ENCODE measurements around the gene PRRT3. TPM values are rescaled to one million over a fixed set of nuclear protein-coding genes. Genes with fewer than 3 reads are reported as not detected.

The PRRT3 gene
- 2.5 and 2.6 TPM in 2 replicates for total RNA-seq

DNA sequence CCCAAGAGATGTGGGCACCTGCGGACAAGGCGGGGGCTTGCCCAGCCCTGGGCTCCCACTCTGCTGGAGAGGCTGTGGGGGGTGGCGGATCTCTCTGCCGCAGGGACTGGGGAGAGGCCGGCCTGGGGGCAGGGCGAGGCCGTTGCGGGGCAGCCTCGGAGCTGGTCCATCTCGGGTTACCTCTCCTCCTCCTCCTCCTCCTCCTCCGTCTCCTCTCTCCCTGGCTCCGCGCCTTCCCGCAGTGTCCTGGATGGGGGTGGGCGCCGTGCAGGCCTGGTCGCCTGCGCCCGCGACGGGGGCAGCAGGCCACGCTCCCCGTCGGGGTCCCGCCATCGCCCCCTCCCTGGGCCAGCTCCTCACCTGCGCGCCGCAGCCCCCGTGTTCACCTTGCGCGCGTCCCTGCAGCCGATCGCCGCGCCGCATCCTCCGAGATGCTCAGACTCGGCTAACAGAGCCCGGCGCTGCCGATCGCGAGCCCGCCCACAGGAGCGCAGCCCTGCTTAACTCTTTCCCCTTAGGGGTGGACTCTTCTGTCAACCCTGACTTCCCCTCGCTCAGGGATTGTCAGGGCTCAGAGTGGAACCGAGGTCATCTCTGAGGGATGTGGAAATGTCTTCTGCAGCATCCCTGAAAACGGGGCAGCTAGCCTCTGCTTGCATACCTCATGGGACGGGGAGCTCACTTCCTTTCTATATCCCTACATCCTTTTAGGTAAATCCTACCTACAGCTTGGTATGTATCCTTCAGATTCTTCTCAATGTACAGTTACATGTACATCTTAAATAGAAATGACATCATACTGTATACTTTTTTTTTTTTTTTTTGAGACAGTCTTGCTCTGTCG, at the start of gene PRRT3:
Gene PRRT3 (minus strand): TSS at position 447 of the 844 bp plus-strand sequence. CDS start 2,293 bp downstream, outside the sequence.

DNA sequence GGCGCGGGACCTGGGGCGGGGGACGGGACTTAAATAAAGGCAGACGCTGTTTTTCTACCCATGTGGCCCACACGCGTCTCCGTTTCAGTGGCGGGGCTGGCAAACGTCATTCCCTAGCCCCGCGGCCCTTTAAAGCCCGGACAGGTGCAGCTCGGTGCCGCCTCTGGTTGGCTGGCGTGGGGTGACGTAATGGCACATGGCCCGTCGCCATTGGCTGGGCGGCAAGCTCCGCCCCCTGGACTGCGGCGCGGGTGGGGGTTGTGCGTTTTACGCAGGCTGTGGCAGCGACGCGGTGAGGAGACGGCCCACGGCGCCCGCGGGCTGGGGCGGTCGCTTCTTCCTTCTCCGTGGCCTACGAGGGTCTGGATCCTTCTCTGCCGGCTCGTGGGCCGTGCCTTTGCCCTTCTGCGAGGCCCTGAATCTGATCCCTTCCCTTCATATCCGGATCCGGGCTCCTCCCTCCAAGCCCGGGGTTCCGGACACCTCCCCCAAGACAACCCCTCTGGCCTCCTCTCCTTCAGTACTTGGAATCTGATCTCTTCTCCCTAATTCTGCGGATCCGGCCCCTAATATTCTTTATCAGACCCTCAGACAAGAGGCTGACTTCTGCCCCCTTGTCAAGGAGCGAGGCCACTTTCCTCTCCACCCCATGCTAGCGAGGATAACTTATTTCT, 18.5 kb downstream of the PRRT3 start, which contains the start of gene CRELD1:
Gene CRELD1 (plus strand): TSS at position 274 of the 674 bp plus-strand sequence. CDS start 605 bp downstream, outside the sequence.

DNA sequence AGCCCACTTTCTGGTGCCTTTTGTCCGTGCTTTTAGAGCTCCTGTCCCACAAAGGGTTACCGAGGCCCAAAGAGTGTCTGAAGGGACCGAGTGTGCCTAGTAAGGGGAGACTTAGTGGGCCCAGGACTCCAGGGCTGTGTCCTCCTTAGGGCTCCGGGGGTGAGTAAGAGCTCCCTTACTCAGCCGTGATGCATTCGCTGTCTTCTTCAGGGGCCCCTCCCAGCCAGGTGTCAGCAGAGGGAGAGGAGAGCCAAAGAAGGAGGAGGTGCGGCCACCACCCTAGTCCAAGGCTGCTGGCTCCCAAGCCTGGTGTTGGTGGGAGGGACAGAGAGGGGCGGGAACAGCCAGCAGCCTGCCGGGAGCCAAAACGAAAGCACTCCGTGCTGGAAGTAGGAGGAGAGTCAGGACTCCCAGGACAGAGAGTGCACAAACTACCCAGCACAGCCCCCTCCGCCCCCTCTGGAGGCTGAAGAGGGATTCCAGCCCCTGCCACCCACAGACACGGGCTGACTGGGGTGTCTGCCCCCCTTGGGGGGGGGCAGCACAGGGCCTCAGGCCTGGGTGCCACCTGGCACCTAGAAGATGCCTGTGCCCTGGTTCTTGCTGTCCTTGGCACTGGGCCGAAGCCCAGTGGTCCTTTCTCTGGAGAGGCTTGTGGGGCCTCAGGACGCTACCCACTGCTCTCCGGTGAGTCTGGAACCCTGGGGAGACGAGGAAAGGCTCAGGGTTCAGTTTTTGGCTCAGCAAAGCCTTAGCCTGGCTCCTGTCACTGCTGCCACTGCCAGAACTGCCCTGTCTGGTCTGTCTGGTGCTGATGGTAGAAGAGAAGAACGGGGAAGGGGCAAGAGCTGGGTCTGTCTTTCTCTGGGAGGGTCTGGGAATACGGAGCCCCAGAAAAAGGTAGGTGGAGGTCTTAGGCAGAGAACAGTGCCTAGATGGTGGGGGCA, 35.2 kb downstream of the PRRT3 start, which contains the start of gene IL17RC:
Gene IL17RC (plus strand): TSS at position 365 of the 947 bp plus-strand sequence. CDS start 218 bp downstream, at position 583.

DNA sequence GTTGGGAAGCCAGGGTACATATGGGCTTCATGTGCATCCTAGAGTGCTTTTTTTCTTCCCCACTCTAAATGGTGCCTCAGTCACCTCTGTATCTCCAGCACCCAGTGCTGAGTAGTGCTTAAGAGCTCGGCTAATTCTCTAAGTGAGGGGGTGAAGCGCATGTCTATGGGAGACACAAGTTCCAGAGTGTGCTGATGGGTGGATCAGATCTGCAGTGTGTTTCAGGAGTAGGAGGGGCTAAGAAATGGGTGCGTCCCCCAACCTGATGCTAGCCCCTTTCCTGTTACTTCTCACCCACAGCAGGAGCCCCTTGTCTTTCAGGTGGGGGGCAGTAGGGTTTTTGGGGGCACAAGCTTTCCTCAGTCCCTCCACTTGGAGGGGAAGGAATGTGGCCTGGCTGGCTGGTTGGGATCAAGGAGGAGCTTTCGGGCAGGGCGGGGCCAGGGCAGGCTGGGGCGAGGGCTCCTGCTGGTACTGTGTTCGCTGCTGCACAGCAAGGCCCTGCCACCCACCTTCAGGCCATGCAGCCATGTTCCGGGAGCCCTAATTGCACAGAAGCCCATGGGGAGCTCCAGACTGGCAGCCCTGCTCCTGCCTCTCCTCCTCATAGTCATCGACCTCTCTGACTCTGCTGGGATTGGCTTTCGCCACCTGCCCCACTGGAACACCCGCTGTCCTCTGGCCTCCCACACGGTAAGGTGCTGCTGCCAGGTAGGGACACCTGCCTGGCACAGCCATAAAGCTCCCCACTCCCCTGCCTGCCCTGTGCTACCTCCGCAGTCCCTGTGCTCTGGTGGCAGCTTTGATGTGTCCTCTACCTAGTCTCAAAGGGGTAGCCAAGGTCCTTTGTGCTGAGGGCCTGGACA, 49.6 kb downstream of the PRRT3 start, which contains the start of gene IL17RE:
Gene IL17RE (plus strand): TSS at position 477 of the 866 bp plus-strand sequence. CDS start 85 bp downstream, at position 562.

Other genes starting within 250 kb of the PRRT3 start
- not detected in 2 replicates for gene CPNE9, start 248.6 kb downstream of the PRRT3 start, total RNA-seq
- gene BRPF1, start 220.7 kb downstream of the PRRT3 start, total RNA-seq = 14.0 and 16.4 TPM in 2 replicates
- gene OGG1, start 202.5 kb downstream of the PRRT3 start, total RNA-seq = 23.5 and 24.2 TPM in 2 replicates
- gene CAMK1, start 182.5 kb downstream of the PRRT3 start, total RNA-seq = 60.6 and 64.3 TPM in 2 replicates
- gene TADA3, start 159.9 kb downstream of the PRRT3 start, total RNA-seq = 65.0 and 73.8 TPM in 2 replicates
- 228 and 238 TPM in 2 replicates for gene ARPC4, start 159.3 kb downstream of the PRRT3 start, total RNA-seq
- gene TTLL3, start 142.1 kb downstream of the PRRT3 start, total RNA-seq = 18.4 and 22.5 TPM in 2 replicates
- gene RPUSD3, start 108.4 kb downstream of the PRRT3 start, total RNA-seq = 16.3 and 18.8 TPM in 2 replicates
- not detected in 2 replicates for gene CIDEC, start 72.2 kb downstream of the PRRT3 start, total RNA-seq
- gene JAGN1, start 61.8 kb downstream of the PRRT3 start, total RNA-seq = 13.4 and 17.4 TPM in 2 replicates
- 3.5 and 4.4 TPM in 2 replicates for gene IL17RE, start 49.6 kb downstream of the PRRT3 start, total RNA-seq
- 29.2 and 36.5 TPM in 2 replicates for gene IL17RC, start 35.3 kb downstream of the PRRT3 start, total RNA-seq
- gene CRELD1, start 18.6 kb downstream of the PRRT3 start, total RNA-seq = 20.3 and 25.4 TPM in 2 replicates
- gene EMC3, start 34.4 kb upstream of the PRRT3 start, total RNA-seq = 74.0 and 83.0 TPM in 2 replicates
- gene FANCD2, start 74.0 kb upstream of the PRRT3 start, total RNA-seq = 13.1 and 25.9 TPM in 2 replicates
- gene FANCD2OS, start 155.8 kb upstream of the PRRT3 start, total RNA-seq = not detected in 2 replicates
- 113 and 134 TPM in 2 replicates for gene BRK1, start 163.3 kb upstream of the PRRT3 start, total RNA-seq
- 31.0 and 32.2 TPM in 2 replicates for gene VHL, start 189.4 kb upstream of the PRRT3 start, total RNA-seq
- gene IRAK2, start 212.5 kb upstream of the PRRT3 start, total RNA-seq = 7.2 and 8.3 TPM in 2 replicates